Activated T-cell treated with anti-CD3 and anti-CD28 coated beads, Interleukin-2, amount 50 U/mL, for 1 hour (primary cell): ENCODE results near the gene NAA60.
"Not testable (repeated sequence)": the region's sequence is repeated elsewhere in the genome, so short reads cannot be mapped to it uniquely, and the experiment has no call there.

Experiments used
- DNase-seq: peaks from one replicate; pipeline ENCODE4 v3.0.0-alpha.2; 2020

NAA60 gene

GRCh38 chr16:3484318-3485096, 41.0 kb downstream of the NAA60 start:
- no peak for DNase-seq

DNA sequence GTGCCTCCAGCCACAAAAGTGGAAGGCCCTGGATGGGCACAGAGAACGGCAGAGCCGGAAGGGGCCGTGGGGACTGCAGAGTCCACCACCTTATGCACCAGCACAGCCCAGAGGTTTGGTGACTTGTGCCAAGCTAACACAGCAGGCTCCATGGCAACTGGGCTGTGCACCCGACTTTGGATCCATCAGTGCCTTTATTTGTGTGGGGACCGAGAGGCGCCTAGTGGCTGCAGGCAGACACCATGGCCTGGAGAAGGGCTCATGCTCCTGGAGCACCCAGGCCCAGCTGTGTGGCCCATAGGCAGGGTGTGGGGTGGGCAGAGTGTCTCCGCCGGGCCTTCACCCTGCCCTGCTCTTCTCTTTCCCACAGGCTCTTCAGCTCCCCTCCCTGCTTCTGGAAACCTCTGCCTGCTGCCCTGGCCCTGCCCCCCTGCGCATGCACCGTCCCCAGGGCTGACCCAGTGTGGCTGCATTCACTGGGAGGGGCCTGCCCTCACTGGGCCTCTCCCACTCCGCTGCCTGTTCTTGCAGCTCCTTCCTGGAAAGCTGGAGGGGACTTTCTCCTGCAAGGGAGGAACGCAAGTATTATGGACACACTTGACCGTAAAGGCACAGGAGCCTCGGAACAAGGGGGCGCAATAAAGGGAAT, 41.7 kb downstream of the NAA60 start:
- no peak for DNase-seq

- DNase-seq, result no peak
Observed at GRCh38 chr16:3485821-3486505, 42.5 kb downstream of the NAA60 start.

- no peak for DNase-seq
Observed at GRCh38 chr16:3486506-3487215, 43.2 kb downstream of the NAA60 start.

DNA sequence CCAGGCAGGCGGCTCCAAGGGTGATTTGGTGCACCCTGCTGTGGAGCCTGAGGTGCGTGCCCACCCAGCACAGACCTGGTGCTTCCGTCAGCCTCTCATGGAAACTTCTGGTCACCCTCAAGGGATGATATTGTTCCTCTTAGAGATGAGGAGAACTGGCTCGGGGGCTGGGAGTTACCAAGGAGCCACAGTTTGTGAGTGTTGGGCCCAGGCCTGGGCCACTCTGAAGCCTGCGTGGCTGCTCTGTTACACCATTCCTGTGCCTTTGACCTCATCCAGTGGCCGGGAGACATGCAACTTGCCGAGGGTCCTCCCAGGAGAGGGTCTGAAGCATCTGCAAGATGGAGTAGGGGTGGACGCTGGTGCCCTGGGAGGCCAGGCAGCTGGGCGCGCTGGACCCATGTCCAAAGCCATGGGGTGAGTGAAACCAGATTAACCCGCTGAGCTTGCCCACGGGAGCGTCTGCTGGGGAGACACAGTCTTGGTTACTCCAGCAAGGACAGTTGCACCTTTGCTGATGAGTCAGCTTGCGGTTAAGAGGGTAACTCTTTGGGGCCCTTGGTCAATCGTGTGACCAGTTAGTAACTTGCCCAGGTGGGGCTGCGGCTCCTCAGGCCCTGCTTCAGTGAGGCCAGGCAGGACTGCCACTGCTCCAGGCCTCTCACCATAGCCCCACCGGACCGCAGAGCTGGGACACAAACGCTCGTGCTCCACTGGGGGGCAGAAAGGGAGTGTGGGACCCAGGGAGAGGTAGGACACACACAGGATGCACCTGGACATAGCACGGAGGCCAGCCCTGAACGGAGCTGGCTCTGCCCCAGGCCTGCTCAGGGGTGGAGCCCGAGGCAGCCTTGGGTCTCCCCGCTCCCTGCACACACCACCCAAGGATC, 44.3 kb downstream of the NAA60 start:
- no peak for DNase-seq

DNA sequence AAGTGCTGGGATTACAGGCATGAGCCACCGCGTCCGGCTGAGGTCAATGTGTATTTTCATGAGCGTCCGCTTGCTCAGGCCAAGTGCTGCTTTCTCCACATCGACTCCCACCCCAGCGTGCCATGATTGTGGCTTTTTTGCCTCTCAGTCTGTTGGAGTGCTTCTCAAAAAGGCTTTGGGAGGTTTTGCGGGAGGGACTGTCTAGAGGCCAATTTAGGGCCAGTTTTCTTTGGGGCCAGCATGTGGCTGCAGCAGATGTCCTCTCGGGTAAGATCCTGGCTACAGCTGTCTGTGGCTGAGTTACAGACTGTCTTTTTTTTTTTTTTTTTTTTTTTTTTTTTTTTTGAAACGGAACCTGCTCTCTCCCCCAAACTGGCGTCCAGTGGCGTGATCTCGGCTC, 45.3 kb downstream of the NAA60 start:
- no peak for DNase-seq

- no peak for DNase-seq
Observed at GRCh38 chr16:3490911-3491629, 47.6 kb downstream of the NAA60 start.

GRCh38 chr16:3492356-3492755, 48.9 kb downstream of the NAA60 start:
- DNase-seq, result no peak

DNA sequence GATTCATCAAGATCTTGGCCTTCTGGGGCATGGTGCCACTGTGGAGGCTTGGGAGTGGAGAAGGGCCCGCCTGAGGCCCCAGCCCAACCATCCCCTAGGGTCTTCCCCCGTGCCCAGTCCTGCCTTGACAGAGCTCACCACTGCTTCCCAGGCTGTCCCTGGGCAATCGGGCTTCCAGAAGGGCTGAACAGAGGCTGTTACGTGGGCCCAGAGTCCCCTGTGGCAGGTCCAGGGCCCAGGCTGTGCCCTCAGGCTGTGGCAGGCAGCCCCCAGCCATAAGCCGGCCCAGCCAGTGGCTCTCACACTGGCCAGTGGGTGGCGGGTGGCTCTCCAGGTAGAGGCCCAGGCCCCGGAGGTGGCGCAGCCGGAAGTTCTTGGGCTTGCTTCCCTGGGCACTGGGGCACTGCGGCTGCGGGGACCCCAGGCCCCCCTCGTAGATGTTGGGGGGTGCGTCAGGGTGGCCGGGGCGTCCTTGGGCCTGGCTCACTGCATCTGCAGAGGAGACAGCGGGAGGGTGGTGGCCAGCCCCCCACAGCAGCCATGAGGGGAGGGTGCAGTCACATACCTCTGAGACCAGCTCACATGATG, 51.0 kb downstream of the NAA60 start:
- no peak for DNase-seq

- DNase-seq, result no peak
Observed at GRCh38 chr16:3495176-3495575, 51.7 kb downstream of the NAA60 start, which contains the start of gene C16orf90. C16orf90 (minus strand) TSS chr16:3495489; CDS start chr16:3495421, 68 bp downstream.

DNA sequence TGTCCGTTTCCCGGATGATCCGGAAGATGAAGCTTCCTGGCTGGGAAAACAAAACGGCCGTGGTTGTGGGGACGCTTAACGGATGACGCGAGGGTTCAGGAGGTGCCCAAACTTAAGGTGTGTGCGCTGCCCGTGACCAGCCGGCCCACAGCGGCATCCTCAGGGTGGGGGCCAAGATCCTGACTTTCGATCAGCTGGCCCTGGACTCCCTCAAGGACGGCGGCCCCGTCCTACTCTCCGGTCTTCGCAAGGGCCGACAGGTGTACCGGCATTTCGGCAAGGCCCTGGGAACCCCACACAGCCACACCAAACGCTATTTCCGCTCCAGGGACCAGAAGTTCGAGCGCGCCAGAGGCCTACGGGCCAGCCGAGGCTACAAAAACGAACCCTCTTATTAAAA, 52.9 kb downstream of the NAA60 start:
- DNase-seq, result no peak

GRCh38 chr16:3497771-3498170, 54.3 kb downstream of the NAA60 start:
- no peak for DNase-seq

GRCh38 chr16:3498988-3499387, 55.5 kb downstream of the NAA60 start:
- no peak for DNase-seq

DNA sequence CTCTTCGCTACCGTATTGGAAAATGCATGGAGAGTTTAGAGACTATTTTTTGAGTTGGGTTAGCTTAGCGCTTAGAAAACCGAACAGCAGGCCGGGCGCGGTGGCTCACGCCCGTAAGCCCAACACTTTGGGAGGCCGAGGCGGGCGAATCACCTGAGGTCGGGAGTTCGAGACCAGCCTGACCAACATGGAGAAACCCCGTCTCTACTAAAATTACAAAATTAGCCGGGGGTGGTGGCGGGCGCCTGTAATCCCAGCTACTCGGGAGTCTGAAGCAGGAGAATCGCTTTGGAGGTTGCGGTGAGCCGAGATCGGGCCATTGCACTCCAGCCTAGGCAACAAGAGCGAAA, 57.9 kb downstream of the NAA60 start:
- DNase-seq, result not testable (repeated sequence)

GRCh38 chr16:3501783-3502400, 58.4 kb downstream of the NAA60 start:
- DNase-seq, result no peak

GRCh38 chr16:3503523-3503922, 60.0 kb downstream of the NAA60 start:
- DNase-seq, result peak; percentile 63

DNA sequence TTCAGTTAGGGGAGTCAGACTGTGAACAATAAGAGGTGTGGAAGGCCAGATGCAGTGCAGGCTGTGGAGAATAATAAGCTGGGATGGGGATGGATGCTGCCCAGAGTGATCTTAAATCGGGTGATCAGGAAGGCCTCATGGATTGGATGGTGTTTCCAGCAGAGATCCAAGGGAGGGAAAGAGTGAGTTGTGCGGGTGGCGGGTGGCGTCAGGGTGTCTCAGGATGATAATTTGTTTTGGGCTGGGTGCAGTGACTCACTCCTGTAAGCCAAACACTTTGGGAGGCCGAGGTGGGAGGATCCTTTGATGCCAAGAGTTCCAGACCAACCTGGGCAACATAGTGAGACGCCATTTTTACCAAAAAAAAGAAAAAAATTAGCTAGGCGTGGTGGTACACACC, 65.3 kb downstream of the NAA60 start:
- DNase-seq, result peak; percentile 25

GRCh38 chr16:3509470-3509928, 66.0 kb downstream of the NAA60 start:
- DNase-seq, result peak; percentile 76

DNA sequence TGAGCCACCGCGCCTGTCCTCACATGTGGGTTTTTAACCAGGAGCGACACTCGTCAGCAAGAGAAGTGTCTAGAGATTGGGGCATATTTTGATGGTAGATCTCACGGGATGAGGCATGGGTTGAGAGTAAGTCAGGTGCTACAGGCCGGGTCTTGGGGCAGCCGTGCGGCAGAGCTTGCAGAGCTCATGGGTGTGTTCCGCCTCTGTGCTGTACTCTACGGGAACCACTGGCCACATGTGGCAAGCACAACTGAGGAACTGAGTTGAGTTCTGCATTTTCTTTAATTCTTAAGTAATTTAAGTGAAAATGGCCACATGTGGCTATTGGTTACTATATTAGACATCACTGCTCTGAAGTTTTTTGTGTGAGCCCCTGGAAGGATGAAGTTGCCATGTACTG, 66.9 kb downstream of the NAA60 start:
- DNase-seq, result peak; percentile 14
